OCI-LY1 (cell line): Measurements from ENCODE around the gene CMTM4.

Source experiments
- H2AFZ ChIP-seq: fragments of 200-600 bp; sonication (generic), shearing (Covaris generic); 2 replicates; pipeline ENCODE4 v1.6.0; 2014; ENCODE audit warnings: antibody characterized with exemption, mild to moderate bottlenecking, low read length
- H3F3A ChIP-seq: fragments of 200-600 bp; sonication (generic), shearing (Covaris generic); 2 replicates; pipeline ENCODE4 v1.6.0; 2014; ENCODE audit warnings: mild to moderate bottlenecking, antibody characterized with exemption, low read length, moderate library complexity; ENCODE audit not compliant: insufficient read depth
- H3K27ac ChIP-seq: fragments of 200-600 bp; sonication (generic); 2 replicates; pipeline ENCODE4 v1.5.1; 2014; ENCODE audit warnings: low read length, mixed run types, mild to moderate bottlenecking, low read depth; ENCODE audit not compliant: poor library complexity, severe bottlenecking
- H3K27me3 ChIP-seq: fragments of 200-600 bp; sonication (generic); 2 replicates; pipeline ENCODE4 v1.6.0; 2014; ENCODE audit warnings: antibody characterized with exemption, mild to moderate bottlenecking, low read length, moderate library complexity; ENCODE audit not compliant: insufficient read depth
- H3K36me3 ChIP-seq: fragments of 200-600 bp; sonication (generic); 2 replicates; pipeline ENCODE4 v1.6.1; 2014; ENCODE audit warnings: mild to moderate bottlenecking, antibody characterized with exemption, low read length, moderate library complexity, mixed read lengths; ENCODE audit not compliant: insufficient read depth
- H3K4me1 ChIP-seq: fragments of 200-600 bp; sonication (generic); 2 replicates; pipeline ENCODE4 v1.5.1; 2014; ENCODE audit warnings: mild to moderate bottlenecking, low read length, moderate library complexity; ENCODE audit not compliant: insufficient read depth, severe bottlenecking
- H3K4me2 ChIP-seq: fragments of 200-600 bp; sonication (generic), shearing (Covaris generic); 2 replicates; pipeline ENCODE4 v1.6.1; 2014; ENCODE audit warnings: low read length
- H3K4me3 ChIP-seq: fragments of 200-600 bp; sonication (generic); 2 replicates; pipeline ENCODE4 v1.5.1; 2014; ENCODE audit warnings: low read length, low read depth, mild to moderate bottlenecking, mixed read lengths; ENCODE audit not compliant: poor library complexity, severe bottlenecking
- H3K79me2 ChIP-seq: fragments of 200-600 bp; shearing (Covaris generic); 2 replicates; pipeline ENCODE4 v1.6.1; 2016; ENCODE audit warnings: mixed run types, low read length, mixed read lengths; ENCODE audit not compliant: insufficient read depth
- H3K9ac ChIP-seq: fragments of 200-600 bp; sonication (generic), shearing (Covaris generic); 2 replicates; pipeline ENCODE4 v1.6.1; 2014; ENCODE audit warnings: mild to moderate bottlenecking, low read length, mixed read lengths
- H3K9me2 ChIP-seq: fragments of 200-600 bp; sonication (generic), shearing (Covaris generic); 2 replicates; pipeline ENCODE4 v1.6.1; 2014; ENCODE audit warnings: low read depth, mild to moderate bottlenecking, low read length, mixed read lengths
- H3K9me3 ChIP-seq: fragments of 200-600 bp; shearing (Covaris generic); 2 replicates; pipeline ENCODE4 v1.6.1; 2014; ENCODE audit warnings: low read length, mixed read lengths
- H4K20me1 ChIP-seq: fragments of 200-600 bp; sonication (generic), shearing (Covaris generic); 2 replicates; pipeline ENCODE4 v1.6.0; 2016; ENCODE audit warnings: mild to moderate bottlenecking, low read length; ENCODE audit not compliant: insufficient read depth
- EZH2 ChIP-seq: fragments of 200-600 bp; sonication (generic), shearing (Covaris generic); IDR thresholded peaks from 2 replicates; pipeline ENCODE4 v1.8.0; 2017; ENCODE audit warnings: borderline replicate concordance, mixed run types, mild to moderate bottlenecking, antibody characterized with exemption, low read length, moderate library complexity, mixed read lengths
- TF ChIP-seq, protein P1 (sequence below): fragments of 200-600 bp; sonication (generic), shearing (Covaris generic); IDR thresholded peaks from 2 replicates; pipeline ENCODE4 v1.5.1; 2017; ENCODE audit warnings: mild to moderate bottlenecking, antibody characterized with exemption, low read length, moderate library complexity, mixed read lengths

The CMTM4 gene

DNA sequence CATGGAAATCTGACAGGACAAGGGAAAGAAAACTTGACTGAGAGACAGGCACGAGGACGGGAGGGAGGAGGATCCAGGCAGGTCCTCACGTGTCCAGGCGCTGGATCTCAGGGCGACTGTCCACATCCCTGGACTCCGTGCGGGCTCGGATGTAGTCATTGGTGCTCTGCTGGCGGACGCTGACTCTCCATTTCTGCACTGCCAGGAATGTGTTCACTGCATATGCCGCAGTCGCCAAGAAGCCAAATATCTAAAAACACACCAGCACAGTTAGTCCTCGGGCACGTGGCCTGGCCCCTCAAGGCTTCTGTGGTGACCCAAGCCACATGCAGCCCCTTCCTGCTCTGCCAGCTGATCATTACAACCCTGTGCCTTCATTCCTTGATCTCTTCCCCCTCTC lies 74.6 kb downstream of the CMTM4 start:
- no peaks in the 10 kb centered on the region for H3K4me1 ChIP-seq
- H3F3A ChIP-seq: no peaks in the 10 kb centered on the region
- TF ChIP-seq, protein P1, sequence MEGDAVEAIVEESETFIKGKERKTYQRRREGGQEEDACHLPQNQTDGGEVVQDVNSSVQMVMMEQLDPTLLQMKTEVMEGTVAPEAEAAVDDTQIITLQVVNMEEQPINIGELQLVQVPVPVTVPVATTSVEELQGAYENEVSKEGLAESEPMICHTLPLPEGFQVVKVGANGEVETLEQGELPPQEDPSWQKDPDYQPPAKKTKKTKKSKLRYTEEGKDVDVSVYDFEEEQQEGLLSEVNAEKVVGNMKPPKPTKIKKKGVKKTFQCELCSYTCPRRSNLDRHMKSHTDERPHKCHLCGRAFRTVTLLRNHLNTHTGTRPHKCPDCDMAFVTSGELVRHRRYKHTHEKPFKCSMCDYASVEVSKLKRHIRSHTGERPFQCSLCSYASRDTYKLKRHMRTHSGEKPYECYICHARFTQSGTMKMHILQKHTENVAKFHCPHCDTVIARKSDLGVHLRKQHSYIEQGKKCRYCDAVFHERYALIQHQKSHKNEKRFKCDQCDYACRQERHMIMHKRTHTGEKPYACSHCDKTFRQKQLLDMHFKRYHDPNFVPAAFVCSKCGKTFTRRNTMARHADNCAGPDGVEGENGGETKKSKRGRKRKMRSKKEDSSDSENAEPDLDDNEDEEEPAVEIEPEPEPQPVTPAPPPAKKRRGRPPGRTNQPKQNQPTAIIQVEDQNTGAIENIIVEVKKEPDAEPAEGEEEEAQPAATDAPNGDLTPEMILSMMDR: no peak
- TF ChIP-seq EZH2: no peak
- H3K9ac ChIP-seq: no peak overlapping the region
- H3K9me2 ChIP-seq: no peaks in the 10 kb centered on the region
- no peaks in the 10 kb centered on the region for H3K27me3 ChIP-seq
- H3K79me2 ChIP-seq: no peaks in the 10 kb centered on the region
- H3K27ac ChIP-seq: no peak overlapping the region
- H2AFZ ChIP-seq: no peak overlapping the region
- no peaks in the 10 kb centered on the region for H3K36me3 ChIP-seq
- H3K4me2 ChIP-seq: no peak overlapping the region
- no peaks in the 10 kb centered on the region for H3K9me3 ChIP-seq
- H3K4me3 ChIP-seq: no peak overlapping the region
- H4K20me1 ChIP-seq: no peaks in the 10 kb centered on the region

DNA sequence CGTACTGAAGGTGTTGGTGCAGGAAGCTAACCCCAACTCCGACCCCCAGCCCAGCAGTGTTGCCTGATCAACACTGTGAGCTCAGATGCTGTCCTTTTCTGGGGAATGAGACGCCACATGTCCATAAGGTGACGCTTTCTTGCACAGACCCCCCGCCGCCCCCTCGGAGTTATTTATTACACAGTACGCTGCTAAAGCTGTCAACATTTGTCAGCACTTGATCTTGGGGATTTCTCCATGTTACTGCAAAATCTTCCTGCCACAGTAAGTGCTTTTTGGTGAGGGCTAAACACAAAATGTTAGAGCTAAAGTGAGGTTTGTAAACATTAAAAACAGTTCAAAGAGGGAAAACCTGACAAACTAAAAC lies 76.1 kb downstream of the CMTM4 start:
- H3K36me3 ChIP-seq: no peaks in the 10 kb centered on the region
- TF ChIP-seq, protein P1: no peak
- H3K9me3 ChIP-seq: no peaks in the 10 kb centered on the region
- no peak overlapping the region for H3K4me3 ChIP-seq
- H4K20me1 ChIP-seq: no peaks in the 10 kb centered on the region
- no peak overlapping the region for H3K9ac ChIP-seq
- H3K4me1 ChIP-seq: no peaks in the 10 kb centered on the region
- no peak overlapping the region for H3K27ac ChIP-seq
- no peaks in the 10 kb centered on the region for H3K79me2 ChIP-seq
- H3K9me2 ChIP-seq: no peaks in the 10 kb centered on the region
- no peak overlapping the region for H3K4me2 ChIP-seq
- H3F3A ChIP-seq: no peaks in the 10 kb centered on the region
- no peak overlapping the region for H2AFZ ChIP-seq
- H3K27me3 ChIP-seq: no peaks in the 10 kb centered on the region

DNA sequence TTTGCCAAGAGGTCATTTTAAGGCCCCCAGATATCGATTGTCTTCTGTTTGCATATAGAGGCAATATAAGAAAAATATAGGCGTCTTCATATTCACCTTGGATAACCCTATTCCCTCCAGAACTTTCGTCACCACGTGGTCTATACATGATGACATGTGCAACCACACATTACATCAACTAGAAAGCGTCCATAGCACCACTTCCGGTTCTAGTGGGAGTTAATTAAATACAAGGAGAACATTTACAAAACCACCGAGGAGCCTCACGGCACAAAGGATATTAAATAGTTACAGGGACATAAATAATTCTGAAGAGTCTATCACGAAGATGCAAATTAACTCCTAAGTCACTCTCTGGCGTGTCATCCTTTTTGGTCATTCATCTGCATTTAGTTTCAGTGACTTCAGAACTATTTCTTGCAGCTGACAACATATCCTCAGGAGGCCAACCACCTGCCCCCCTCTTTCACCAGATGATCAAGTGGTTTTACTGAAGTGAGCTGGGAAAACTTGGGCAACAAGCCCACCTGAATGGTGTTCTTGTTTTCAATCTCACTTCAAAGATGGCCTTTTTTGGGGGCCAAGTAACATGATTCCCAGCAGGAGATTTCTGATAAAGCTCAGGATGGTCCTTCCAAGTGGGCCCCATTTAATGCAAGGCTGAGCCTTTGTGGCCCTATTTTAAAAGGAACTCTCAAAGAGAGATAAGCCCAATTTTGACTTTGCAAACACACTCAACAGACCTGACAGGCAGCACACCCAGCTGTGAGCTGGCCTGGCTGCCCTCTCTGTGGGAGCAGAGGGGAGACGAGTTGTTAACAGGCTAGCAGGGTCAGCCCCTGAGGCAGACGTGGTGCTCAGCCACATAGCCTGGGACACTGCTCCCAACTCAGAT lies 76.8 kb downstream of the CMTM4 start:
- Histone ChIP-seq H3K36me3 (no peaks in the 10 kb centered on the region), H3K27me3 (no peaks in the 10 kb centered on the region), H3K4me1 (no peaks in the 10 kb centered on the region), H3K9ac (no peak overlapping the region), H4K20me1 (no peaks in the 10 kb centered on the region), H2AFZ (no peak overlapping the region), H3K27ac (no peak overlapping the region), H3K4me3 (no peak overlapping the region), H3F3A (no peaks in the 10 kb centered on the region), H3K9me2 (no peaks in the 10 kb centered on the region), H3K4me2 (no peak overlapping the region), H3K9me3 (no peaks in the 10 kb centered on the region), H3K79me2 (no peaks in the 10 kb centered on the region)
- TF ChIP-seq, protein P1: no peak
- TF ChIP-seq EZH2: no peak
